Measurements from ENCODE around the gene LAMTOR2.

Gene LAMTOR2

DNA sequence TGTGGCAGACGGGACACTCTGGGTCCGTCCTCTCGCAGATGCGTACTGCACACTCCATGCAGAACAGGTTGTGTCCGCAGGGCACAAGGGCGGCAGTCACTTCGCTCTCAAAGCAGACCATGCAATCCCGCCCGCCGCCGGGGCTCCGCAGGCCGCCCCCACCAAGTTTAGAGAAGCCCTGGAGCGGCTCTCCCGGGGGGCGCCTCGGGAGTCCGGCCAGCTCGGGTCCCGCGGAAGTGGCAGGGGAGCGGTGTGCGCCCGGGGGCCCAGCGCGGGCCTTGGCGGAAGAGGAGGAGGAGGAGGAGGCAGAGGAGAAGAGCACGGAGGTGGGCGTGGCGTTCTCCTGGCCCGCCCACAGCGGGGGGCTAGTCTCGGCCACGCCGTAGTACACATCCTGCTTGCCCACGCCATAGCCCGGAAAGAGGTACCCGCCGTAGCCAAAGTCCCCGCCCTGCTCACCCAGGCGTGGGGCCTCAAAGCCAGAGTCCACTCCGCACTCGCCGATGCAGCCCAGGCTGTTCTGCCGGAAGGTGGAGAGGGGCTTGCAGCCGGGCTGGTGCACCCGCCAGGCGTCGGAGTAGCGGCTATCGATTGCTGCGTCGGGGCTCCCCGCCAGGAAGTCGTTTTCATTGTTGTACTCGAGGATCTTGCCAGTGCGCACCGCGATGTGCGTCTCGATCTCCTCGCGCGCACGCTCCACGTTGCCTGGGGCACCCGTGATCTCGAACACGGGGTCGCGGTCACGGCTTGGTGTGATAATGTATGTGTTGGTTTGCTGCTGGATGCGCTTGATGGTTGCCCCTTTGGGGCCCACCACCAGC is 22.2 kb downstream of the LAMTOR2 start:
- FAIRE-seq, result no peak

DNA sequence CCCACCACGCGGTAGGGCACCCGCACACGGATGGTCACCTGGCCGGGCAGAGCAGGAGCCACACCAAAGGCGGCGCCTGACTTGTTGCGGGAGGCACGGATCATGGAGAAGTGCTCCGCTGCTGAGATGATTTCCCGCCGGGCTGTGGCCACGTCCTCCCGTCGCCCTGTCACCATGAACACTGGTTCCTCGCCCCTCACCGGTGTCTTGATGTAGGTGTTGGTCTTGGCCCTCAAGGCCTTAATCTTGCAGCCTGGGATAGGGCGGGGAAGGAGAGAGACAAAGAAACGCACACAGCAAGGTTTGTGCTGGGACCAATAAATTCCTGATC is 22.8 kb downstream of the LAMTOR2 start:
- no peak for FAIRE-seq

DNA sequence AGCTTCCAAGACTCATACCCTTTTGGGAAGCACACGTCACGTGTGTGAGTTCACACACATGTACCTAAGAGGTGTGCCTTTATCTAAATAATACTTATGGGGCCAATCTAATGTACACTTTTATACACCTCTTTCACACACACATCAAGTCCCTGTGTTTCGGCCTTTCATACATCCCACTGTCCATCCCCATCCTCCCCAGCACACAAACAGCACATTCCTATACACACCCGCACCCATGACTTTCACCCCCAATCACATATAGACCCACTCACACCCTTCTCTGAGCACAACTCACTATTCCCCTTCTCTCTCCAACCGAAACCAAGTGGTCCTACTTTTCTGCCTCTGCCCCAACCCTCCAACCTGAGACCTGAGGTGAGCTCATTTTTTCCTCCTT is 24.1 kb downstream of the LAMTOR2 start:
- FAIRE-seq, result no peak

DNA sequence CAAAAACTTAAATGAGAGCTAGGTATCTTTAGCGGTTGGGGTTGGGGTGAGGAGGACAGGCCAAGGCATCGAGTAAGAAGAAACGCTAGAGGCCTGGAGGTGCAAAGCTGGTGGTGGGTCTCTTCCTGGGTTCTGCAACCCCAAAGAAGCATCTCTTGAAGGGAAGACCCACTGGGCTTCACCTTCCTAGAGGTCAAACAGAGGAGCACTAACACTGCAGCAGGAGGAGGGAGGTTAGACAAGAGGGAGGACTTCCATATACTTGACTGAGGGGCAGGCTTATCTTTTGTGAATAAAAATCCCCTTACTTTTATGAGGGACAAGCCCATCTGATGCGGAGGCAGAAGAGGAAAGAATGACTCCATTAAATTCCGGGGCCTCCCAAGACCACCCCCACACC is 25.2 kb downstream of the LAMTOR2 start:
- no peak for FAIRE-seq

DNA sequence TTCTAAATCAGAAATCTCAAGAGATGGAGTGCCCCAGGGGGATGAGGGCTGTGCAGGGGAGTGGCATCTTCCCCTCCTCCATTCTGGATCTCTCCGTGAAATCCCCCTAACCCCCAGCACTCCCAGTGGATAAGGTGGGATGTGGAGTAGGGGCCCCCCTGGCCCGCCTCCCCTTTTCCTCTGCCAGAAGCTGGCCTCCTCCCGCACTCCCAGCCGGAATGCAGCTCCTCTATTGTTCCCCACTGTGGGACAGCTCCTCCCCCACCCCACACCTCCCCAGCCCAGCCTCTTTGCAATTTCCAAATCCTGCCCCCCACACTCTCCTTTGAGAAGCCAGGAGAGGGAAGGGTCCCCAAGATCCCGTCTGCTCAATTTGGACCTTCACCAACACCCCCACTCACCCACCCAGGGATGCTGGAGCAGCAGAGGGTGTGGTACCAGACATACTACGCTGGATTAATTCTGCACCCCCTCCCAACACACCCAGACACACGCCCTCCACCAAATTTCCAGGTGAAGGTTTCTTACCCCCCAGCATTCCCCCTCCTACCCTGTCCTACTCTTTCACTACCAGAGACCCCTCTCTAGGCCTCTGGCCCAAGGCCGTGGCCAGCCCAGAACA is 25.8 kb downstream of the LAMTOR2 start:
- no peak for FAIRE-seq

DNA sequence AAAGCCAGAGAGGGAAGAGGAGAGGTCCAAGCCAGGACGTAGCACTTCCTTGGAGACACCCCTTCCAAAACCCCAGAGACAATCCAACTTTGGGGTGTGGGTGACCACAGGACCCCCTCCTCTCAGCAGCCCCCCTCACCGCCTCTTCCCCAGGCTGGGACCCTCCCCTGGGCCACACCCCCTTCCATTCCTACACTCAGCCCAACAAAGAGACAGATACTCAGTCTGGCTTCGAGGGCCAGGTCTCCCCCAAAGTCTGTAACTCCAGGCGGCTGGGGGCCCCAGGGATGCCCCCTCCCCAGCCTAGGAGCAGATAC is 26.2 kb downstream of the LAMTOR2 start:
- no peak for FAIRE-seq

DNA sequence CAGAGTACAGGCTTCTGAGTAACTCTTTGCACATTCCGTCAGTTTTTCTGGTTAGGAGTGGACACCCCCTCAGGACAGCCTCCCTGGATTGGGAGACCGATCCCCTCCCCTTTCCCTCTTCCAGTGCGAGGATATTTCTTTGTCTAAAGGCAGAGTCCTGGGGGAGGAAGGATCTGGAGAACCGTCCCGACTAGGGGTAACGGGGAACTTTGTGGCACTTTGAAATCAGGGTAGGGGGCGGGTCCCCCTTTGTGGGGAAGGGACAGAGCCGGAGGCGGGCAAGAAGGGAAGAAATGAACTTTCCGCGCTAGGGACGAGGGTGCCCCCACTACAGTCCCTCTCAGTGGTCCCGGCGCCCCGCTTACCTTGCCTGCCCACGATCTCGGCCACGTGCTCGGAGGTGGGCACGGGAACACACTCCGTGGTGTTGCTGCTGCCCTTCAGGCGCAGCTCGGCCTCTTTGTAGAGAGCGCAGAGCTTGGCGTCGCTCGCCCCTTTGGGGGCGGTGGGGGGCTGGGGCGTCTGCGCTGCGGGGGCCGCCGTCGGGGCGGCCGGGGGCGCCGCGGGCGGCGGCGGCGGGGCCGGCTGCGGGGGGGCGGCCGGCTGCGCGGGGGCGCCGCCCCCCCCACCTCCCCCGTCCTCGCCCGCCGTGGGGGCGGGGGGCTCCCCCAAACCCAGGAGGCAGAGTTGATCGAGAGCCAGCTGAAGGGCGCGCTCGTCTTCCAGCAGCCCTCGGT is 26.8 kb downstream of the LAMTOR2 start:
- no peak for FAIRE-seq

DNA sequence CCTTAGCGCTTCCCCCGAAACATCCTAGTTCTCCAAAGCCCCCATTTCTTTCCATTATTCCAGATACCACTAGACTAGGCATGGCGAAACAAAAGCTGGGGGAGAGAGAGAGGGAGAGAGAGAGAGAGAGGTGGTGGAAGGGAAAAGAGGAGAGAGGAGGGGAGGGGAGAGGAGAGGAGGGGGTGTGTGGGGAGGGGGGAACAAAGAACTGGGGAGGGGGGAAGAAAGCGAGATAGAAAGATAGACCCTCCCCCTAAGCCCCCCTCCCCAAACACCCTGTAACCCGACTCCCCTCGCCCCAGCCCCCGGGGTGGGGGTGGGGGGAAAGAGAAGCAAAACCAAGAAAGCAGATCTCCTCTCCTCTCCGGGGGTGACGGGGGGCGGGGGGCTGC is 27.3 kb downstream of the LAMTOR2 start:
- FAIRE-seq, result no peak

DNA sequence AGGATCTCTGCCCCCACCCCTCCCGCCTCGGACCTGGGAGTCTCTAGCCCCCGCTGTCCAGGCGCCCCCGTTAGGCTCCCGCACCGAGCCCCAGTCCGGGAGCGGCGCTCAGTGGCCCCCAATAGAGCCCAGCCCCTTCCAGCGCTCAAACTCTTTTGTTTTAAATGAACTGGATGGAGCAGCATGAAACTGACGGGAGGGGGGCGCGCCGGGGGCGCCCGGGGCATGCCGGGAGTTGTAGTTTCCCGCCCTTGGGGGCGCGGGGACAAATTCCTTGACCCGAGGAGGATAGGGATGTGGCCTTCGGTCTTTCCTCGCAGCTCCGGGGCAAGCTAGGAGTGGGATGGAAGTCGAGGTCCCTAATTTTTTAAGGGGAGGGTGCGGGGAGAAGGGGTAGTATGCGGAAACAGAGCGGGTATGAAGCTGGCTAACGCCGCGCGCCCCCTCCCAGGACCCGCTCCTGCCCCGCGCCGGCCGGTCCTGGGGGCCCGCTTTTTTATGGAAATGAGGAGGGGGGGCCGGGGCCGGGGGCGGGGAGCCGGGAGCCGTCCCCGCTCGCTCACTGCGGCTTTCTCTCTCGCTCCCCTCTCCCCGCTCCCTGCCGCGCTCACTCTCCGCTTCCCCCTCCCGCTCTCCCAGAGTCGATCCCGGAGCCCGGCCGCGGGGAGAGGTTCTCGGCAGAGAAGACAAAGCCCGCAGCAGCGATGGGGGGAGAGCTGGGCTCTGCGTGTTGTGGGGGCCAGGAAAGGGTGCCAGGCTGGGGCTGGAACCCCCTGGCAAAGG is 27.9 kb downstream of the LAMTOR2 start, which contains the start of gene MEX3A:
TSS of gene MEX3A (minus strand) at position 157 of the 783 bp plus-strand sequence. CDS start 467 bp downstream, outside the sequence.
- FAIRE-seq, result peak; percentile 67

DNA sequence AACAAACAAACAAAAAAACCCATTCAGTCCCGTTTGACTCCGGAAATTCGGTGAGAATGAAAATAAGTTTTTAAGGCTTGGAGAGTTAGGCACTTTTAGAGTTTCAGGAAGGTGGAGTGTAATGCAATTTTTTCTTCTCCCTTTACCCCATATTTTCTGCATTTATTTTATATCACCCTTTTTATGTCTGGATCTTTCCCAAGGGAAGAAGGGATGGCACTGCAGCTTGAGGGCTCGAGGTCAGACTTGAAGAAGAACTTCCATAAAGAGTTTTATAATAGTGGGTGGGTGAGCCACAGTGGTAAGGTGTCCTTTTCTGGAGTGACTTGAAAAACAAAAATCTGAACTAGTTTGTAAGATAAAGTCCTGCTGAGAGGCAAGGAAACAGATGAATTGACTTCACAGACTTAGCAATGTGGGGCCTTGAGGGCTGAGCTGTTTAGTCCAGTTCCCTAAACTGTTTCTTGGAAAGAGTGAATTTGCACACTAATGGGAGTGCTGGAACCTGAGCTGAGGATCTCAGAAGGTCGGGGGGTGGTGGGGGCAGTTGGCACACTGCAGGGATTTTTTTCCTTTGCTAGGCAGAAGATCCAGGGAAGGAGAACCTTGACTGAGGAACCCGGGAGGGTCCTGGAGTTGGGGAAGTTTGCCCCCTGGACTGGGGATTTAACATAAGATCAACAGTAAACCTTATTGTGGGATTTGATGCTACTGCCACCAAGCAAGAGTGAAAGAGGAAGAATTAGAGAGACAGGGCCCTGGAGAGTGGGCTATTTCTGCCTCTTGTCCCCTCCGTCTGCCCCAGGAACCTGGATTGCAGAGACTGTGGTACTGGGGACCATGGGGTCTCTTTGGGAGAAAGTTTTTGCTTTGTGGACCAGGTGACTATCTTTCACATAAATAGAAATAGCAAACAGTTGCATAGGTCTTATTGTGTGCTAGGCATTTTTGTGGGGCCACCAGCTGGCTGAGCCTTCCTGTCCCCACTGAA is 29.5 kb downstream of the LAMTOR2 start:
- FAIRE-seq, result no peak

DNA sequence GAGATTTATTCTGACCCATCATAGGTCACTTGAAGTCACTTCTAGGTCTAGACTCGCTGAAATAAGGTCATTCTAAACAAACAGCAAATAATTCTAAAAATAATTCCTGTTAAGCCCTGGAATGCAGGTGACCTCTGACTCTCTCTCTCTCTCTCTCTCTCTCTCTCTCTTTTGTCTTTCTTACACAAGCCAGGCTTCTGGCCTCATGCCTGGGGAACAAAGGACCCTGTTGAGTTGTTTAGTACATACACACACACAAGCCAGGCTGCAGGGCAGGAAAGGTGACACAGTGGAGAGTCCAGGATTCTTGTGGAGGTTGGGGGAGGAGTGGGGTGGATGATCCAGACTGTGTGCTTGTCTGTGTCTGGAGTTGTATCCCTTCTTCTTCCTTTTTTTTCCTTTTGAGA is 31.7 kb downstream of the LAMTOR2 start:
- no peak for FAIRE-seq

DNA sequence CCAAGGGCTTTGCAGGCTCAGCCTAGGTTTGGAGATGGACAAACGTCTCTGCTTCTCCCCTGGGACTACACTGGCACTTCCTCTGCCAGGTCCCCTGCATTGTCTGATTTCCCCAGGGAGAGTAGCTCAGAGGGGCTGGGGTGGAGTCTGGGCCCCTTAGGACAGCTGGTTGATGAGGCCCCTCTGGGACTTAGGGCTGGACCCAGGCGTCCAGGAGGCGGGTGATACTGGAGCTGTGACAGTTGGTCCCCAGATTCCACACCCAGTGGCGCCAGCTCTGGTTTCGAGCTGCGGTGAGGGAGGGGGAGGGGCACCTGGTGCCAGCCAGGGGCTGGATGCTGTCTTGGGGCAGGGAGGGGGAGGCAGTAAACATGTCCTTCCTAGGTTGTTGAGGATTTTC is 35.1 kb downstream of the LAMTOR2 start:
- no peak for FAIRE-seq

DNA sequence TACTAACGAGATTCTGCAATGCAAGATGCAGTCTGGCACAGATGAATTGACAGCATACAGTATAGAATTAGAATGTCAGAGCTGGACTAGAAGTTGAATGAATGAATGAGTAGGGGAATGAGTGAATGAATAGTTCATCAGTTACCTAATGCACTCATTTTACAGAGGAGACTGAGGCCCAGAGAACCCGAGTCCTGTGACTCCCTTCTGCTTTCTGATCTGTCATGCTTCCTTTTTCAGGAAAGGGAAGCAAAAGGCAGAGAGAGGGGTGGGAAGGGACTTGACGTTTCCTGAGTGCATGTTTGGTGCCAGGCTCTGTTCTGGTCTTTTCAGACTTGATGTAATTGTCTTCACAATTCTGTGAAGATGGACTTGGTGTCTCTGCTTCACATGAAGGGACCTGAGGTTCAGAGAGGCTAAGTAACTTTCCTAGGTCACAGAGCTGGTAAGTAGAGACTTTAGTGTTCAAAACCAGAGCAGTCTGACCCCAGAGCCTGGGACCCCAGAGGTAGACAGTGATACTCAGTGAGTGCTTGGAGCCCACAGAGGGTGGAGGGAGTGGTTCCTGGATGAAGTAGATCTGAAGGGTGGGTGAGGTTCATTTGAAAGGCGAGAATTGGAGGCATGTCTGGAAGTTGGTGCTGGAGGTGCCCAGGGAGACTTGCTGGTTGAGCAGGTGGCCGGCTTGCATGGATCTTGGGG is 35.7 kb downstream of the LAMTOR2 start:
- no peak for FAIRE-seq

DNA sequence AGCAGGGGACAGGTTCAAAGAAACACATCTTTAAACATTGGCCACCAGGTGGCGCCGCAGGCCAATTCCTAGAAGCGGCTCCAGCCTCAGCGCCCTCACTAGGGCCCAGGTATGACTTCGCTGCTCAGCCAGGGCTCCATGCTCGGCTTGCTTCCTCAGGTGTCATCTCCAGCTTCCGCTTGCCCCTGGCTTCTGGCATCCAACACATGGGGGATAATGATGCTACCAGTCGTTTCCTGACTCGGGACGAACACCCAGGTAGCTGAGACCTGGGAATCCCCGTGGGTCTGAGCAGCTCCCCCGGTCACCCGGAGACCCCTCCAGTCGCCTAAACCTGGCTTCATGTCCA is 36.2 kb downstream of the LAMTOR2 start:
- peak; percentile 69 for FAIRE-seq

DNA sequence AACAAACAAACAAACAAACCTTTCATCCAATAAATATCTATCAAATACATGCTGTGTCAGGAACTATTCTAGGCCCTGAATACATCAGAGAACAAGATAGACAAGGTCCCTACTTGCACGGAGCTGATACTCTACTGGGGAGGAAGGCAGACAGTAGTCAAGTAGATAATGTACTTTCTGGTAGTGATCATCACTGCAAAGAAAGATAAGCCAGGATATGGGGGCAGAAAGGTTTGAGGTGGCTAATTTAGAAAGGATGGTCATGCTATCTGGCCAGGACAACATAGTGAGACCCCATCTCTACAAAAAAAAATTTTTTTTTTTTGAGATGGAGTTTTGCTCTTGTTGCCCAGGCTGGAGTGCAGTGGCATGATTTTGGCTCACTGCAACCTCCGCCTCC is 37.0 kb downstream of the LAMTOR2 start:
- no peak for FAIRE-seq

DNA sequence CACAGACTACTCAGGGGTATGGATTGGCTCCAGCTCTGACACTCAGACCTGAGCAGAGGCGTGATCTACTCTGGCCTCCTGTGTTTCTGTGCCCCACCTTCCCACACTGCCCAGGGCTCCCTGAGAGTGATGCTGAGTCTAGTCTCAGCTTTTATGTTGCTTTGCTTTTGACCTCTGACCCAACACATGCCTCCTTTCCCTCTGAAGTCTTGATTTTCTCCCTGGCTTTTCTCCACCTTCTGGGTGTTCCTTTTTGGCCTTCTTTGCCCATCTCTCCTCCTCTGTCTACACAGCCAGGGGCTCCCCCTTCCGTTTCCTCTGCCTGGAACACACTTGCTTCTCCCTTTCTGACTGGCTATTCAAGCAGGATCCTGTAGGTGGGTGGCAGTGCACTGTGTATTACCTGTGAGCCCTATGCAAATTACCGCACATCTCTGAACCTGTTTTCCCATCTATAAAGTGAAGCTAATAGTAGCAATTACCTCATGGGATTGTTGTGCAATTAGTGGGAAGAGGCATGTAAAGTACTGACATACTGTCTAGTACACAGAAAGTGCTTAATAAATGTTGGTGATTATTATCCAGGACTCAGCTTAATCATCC is 41.4 kb downstream of the LAMTOR2 start:
- no peak for FAIRE-seq

DNA sequence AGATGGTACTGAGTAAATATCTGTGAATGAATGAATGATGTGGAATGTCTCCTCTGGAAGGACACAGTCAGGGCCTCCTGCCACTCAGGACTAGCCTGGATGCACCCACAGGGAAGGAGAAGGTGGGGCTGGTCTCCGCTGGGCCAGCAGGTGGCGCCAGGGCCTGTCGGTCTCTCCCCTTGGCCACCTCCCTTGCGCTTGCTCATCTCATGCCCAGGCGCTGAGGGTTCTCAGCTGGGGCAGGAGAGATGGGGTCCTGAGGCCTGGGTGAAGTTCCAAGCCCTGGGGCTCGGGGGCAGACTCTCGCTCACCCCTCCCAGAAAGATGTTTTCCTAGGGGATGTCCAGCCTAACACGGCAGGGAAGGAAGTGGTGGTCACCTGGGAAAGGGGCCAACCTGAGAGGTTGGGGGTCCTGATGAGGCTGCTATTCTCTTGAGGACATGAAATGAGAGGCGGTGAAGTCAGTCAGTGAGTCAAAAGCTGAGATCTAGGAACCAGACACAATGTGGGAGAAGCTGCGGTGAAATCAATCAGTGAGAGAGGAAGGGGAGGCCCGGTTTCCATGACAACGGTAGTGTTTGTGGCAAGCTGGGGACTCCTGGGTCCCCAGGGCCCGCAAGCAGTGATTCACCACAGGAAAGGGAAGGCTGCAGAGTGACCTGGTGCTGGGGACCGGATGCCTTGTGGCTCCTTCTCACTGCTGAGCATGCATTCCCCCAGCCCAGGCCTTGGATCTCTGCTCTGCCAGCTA is 42.2 kb downstream of the LAMTOR2 start:
- FAIRE-seq, result no peak

DNA sequence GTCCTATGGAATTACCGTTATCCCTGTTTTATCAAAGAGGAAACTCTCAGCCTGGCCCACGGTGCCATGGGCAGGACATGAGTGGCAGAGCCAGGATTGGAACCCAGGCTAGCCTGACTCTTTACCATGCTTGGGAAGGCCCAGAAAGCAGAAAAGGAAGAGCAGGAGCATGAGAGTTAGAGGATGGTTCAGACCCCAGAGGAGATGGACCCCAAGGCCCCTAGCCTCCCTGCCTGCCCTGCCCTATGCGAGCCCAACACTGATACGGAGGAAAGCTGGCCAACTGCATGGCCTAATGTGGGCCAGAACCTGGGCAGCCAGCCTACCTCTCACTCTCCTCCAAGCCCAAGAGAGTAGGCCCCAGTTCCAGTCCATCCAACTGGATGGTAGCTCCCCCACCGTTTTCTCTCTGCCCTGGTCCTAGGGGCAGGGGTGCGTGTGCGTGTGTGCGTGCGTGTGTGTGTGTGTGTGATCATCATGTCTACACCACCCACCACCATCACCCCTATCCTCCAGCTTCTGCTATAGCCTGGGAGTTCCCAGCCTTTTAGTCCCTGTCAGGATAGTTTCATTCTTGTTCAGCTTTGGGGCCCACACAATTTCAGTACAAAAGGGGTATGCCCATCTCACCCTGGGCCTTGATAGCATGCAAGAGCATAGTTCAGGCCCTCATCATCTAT is 43.1 kb downstream of the LAMTOR2 start:
- no peak for FAIRE-seq

DNA sequence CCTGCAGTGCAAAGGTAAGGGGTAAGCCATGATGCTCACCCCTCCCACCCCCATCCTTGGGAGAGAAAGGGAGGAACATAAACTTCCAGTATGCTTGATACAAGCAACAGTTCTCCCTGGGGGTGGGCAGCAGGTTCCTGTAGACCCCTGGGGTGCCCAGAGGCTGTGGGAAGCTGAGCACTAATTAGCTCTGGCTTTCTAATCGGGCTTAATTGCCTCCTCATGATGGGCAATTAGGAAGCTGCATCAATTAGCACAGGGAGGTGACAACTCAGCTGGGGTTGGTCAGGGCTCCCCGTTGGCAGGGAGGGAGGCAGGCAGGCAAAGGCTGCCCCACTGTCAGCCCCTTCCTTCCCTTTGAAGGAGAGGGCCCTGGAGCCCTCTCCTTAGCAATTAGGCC is 44.2 kb downstream of the LAMTOR2 start:
- no peak for FAIRE-seq

DNA sequence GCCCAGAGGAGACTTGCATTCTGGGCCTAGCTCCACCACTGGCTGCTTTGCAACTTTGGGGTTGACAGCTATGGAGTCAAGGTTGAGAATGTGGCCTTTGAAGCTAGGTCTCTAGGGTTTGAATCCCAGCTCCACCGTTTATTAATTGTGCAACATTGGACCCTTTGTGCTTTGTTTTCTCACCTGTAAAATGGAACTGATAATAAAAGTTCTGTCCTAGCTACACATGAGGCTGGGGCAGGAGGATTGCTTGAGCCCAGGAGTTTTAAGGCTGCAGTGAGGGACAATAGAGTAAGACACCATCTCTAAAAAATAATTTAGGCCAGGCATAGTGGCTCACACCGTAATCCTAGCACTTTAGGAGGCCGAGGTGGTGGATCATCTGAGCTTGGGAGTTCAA is 44.7 kb downstream of the LAMTOR2 start:
- FAIRE-seq, result no peak

All from G401.6 (cell line).